ENCODE measurements around the gene CEMIP.

The CEMIP gene

DNA sequence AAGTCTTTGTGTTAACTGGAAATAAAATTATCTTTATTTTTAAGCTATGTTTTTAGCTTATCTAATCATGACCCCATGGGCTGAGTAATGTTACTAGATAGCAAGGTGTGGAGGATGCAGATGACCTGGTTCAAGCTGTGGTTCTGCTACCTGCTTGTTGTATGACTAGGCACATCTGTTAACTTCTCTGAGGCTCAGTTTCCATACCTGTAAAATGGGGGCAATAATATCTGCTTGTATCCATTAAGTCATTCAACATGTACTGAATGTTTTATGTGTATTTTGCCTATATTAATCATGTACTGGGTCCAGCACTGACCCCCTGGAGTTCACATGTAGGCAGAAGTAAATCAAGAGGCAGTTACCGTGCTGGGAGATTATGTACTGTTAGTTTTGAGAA, 51.5 kb downstream of the CEMIP start:
- no peak for DNase-seq

GRCh38 chr15:80831192-80831591, 52.0 kb downstream of the CEMIP start:
- DNase-seq, result no peak

DNA sequence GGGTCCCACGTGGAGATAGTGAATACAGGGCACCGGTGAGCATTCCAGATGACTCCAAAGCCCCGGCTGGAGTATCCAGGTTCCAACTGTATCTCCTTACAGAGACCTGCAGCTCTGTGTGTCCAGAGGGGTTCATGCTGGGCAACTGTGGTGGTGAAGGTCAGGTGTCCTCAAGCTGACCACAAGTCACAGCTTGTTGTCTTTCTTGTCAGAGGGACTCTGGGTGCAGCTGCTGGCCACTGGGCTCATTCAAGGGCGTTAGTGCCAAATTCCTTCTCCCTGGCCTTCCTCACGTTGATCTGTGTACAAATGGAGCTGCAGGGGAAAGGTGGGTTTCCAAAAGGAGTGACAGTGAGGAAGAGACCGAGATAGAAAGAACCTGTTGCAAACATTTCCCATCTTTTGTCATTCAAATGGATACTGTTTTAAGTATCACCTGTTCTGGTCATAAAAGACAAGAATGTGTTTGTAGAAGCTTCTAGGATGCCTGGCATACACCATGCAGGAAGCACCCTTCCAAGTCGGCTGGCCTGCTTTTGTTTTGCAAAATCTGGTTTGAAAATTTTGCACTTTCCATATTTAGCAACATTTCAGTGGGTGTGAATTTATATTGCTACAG, 52.5 kb downstream of the CEMIP start:
- DNase-seq, result no peak

GRCh38 chr15:80832686-80833085, 53.5 kb downstream of the CEMIP start:
- no peak for DNase-seq

DNA sequence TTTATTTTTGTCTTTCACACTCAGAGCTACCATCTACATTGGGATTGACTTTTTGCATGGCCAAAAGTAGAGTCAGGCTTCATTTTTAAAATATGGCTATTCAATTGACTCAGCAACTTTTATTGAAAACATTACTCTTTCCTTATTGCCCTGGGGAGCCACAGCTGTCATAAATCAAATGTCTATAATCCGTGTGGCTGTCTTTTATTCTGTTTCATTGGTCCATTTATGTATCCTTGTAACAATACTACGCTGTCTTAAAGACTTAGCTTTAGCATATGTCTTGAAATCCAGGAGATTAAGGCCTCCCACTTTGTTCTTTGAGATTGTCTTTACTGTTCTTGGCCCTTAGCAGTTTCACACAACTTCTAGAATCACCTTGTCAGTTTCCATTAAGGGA, 55.2 kb downstream of the CEMIP start:
- no peak for DNase-seq

- no peak for DNase-seq
Measured at GRCh38 chr15:80834906-80835305, 55.7 kb downstream of the CEMIP start.

DNA sequence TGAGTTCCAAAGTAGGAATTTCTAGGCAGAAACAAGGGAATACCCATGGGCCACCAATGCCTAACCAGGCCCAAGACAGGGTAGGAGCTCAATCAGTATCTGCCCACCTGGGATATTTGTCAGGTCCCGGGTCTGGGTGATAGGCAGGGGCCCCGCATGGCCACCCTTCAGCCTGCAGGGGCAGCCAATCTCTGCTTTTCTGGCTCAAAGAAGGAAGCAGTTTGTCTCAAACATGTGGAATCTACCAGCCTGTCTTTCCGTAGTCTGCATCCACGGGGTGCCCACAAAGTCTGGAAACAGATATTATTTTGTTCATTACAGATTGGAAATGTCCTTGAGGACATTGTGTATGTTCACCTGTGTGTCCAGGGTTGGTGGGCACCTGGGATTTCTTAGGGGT, 56.2 kb downstream of the CEMIP start:
- no peak for DNase-seq

- DNase-seq, result no peak
Measured at GRCh38 chr15:80836223-80836622, 57.1 kb downstream of the CEMIP start.

GRCh38 chr15:80837006-80837405, 57.8 kb downstream of the CEMIP start:
- no peak for DNase-seq

- DNase-seq, result no peak
Measured at GRCh38 chr15:80838012-80838411, 58.8 kb downstream of the CEMIP start.

GRCh38 chr15:80838666-80839065, 59.5 kb downstream of the CEMIP start:
- DNase-seq, result no peak

- DNase-seq, result no peak
Measured at GRCh38 chr15:80839764-80840130, 60.6 kb downstream of the CEMIP start.

- no peak for DNase-seq
Measured at GRCh38 chr15:80840182-80841130, 61.3 kb downstream of the CEMIP start.

DNA sequence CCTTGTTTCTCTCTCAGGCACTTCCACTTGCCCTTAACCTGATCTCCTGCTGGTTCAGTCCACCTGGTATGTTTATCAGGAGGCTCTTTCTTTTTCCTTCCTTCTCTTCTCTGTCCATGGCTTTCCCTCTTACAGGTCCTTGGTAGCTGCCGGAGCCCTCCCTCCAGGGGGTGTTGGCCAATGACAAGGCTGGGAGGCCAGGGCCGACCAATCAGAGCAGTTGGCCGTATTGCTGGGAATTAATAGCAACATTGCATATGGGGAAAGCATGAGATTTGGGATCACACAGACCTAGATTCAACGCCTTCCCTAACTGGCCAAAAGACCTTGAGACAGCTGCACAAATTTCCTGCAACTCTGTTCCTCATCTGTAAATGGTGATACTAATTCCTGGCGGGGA, 62.4 kb downstream of the CEMIP start:
- no peak for DNase-seq

GRCh38 chr15:80844011-80844732, 65.0 kb downstream of the CEMIP start:
- DNase-seq, result no peak

- no peak for DNase-seq
Measured at GRCh38 chr15:80846031-80846815, 67.1 kb downstream of the CEMIP start.

DNA sequence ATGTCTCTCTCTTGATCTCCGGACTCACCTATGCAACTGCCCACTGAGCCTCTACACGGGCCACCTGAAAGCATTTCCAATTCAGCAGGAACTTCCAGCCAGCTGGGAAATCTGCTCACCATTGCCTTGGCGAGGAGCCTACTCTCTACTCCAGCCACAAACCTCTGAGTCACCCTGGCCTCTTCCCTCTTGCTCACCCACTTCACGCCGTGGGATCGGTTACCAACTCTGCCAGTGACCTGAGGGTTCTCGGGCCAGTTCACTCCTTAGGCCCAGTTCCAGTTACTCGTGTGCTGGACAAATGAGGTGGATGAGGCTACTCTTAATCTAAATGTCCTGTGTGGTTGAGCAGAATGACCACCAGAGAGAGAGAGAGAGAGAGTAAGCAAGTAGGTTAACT, 70.1 kb downstream of the CEMIP start:
- no peak for DNase-seq

DNA sequence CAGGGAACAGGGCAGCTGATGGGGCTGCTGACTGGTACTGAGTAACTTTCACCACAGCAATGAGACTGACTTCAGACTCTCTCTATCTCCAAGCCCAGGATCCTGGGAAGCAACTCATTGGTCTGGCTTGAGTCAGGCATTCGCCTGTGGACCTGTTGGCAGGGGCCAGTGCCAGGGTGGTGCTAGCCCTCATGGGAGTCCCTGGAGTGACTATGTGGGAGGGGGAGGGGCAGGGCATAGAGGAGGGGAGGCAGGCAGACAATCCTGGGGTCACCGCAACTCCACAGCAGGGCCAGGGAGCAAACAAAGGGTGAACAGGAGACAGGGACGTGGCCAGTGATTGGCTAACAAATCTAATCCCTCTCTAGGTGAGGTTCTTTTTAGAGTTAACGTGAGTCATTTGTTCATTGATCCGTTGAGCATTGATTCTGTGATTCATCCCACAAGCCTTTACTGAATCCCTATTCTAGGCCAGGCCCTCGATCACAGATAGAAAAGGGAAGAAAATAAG, 71.8 kb downstream of the CEMIP start:
- DNase-seq, result no peak

DNA sequence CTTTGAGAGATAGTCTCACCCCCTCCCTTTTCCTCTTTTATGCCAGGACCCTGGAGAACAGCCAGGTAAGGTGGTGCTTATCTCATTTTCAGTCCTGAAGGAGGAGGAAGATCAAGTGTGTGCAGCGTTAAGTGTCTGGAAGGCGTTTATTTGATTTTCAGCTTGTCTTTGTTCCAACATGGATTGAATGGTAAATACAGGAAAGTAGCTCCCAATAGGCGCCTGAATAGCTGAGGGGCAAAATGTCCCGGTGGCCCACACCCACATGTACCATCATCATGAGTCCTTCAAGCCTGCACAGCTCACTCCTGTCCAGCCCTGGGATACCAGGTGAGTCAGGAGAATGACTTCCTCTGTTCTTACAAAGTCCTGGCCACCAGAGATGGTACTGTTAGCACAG, 73.5 kb downstream of the CEMIP start:
- no peak for DNase-seq

- no peak for DNase-seq
Measured at GRCh38 chr15:80854104-80854503, 74.9 kb downstream of the CEMIP start.

DNA sequence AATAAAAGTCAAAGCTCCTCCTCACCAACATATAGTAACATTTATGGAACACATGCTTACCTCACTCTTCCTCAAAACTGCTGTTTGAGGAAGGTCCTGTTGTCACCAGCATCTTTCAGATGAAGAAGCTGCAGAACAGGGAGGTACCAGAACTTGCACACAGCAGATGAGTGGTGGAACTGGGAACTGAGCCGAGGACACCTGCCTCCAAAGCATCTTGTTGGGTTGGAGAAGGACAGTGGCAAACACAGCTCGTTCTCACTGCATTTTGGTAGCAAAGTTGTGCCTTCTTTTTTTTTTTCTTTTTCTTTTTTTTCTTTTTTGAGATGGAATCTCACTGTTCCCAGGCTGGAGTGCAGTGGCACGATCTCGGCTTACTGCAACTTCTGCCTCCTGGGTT, 76.0 kb downstream of the CEMIP start:
- no peak for DNase-seq

DNA sequence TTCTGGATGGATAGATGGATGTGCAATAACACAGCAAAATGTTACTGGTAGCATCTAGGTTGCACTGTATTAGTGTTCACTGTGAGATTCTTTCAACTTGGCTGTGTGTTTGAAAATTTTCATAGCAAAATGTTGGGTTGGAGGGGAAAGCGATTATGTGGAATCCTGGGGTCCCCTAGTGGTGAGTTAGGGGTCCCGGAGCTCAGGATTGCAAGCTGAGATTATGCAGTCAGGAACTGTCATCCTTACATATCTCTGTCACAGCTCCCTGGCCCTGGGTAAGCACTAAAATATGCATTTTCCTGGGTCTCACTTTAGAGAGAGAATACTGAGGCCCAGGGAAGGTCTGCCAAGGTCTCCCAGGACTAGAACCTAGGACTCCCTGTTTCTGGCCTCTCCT, 77.2 kb downstream of the CEMIP start:
- DNase-seq, result no peak

All from KG1 (cell line).